Cardiac septum (tissue), 1 donor: ENCODE results near the gene ASPDH. TPM values are rescaled to one million over a fixed set of nuclear protein-coding genes. Genes with fewer than 3 reads are reported as not detected.

Experiments
- DNase-seq: peaks from one replicate; pipeline ENCODE4 v3.0.0-alpha.2; 2020; ENCODE audit warnings: low spot score
- intact Hi-C: fragments of 100-400 bp; cut with DNase I; formaldehyde crosslinking; loops from one replicate; pipeline ENCODE4 v1.14.0; 2022
- total RNA-seq: library from RNA; stranded (reverse); fragmentation: NEBNext Ultra II Directional; extraction: Animal tissue kit (Norgen Biotek cat#: 25700); gene quantifications from one replicate; pipeline ENCODE4 v1.2.1, GENCODE V29; 2021
- donor health status: DM: no; HTN: no; CAD: no.

The ASPDH gene
- total RNA-seq, 1 donor from 2014 or later: not detected

DNA sequence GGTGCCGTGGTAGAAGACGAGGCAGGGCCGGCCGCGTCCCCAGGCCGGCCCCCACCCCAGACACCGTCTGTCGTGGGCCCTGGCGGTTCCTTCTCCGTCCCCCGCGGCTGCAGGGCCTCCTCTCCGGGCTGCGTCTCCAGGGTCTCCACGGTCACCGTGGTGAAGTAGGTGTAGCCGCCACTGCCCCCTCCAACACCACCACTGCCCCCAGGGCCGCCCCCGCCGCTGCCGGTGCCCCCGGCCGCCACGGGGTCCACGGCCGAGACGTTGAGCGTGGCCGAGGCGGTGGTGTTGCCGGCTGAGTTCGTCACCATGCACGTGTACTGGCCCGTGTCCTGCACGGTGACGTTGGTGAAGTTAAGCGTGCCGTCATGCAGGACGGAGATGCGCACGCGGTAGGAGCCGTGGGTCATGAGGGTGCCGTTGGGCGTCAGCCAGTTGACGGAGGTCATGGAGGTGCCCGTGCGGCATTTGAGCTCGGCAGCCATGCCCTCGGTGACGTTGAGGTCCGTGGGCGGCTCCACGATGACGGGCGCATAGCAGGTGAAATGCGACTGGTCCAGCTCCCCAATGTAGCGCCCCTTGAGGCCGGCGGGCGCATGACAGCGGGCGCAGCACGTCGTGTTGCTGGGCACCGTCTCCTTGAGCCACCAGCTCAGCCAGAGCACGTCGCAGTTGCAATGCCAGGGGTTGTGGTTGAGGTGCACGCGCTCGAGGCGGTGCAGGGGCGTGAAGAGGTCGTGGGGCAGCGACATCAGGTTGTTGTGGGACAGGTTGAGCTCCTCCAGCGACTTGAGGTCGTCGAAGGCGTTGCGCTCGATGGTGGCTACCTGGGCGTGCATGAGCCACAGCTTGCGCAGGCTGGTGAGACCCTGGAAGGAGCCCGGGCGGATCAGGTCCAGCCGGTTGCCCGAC lies 4.6 kb upstream of the ASPDH start:
- DNase-seq: no peak
- intact Hi-C loops: no loop called here

DNA sequence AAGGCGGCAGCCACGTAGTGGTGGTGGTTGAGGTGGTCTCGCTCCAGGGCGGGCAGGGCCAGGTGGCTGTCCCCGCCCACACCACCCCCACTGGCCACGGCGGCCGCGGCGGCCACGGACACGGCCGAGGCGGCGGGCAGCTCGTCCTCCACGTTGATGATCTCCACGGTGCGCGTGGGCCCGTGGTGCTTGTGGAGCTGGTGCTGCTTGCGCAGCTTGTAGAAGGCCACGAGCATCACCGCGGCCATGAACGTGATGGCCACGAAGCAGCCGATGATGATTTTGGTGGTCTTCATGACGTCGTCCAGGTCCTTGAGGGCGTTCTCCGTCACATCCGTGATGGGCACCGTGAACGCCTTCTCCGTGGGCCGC lies 4.0 kb upstream of the ASPDH start:
- intact Hi-C loops: no loop called here
- DNase-seq: no peak

DNA sequence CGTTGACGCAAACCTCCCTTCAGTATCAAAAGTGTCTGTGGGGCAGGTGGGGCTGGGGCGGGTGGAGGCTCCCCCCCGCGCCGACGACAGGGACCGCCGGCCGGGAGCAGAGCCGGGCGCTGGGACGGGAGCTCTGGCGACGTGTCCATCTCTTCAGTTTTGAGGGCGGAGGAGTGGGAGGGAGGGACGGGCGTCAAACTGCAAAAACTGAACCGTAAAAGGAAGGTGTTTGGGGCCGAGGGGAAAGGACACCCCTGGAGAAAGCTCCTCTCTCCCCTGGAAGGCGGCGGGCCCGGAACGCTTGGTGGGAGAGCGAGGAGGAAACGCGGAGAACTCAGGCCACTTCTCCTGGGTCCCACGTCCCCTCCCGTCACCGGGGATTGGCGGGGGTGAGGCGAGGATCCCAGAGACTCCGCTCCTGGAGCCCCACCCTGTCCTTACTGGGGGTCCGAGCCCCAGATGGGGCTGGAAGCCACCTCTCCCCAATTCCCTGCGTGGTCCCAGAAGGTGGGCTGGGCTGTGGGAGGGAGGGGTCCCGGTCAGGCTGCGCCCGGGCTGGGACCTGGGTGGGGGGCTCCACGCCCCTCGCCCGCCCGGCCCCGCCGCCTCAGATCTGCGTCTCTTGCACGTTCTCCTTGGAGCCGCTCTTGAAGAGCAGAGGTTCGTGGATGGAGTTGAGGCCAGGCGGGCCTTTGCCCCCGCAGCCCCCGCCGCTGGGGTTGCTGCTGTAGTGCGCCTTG lies 3.4 kb upstream of the ASPDH start:
- intact Hi-C loops: no loop called here
- DNase-seq: no peak

DNA sequence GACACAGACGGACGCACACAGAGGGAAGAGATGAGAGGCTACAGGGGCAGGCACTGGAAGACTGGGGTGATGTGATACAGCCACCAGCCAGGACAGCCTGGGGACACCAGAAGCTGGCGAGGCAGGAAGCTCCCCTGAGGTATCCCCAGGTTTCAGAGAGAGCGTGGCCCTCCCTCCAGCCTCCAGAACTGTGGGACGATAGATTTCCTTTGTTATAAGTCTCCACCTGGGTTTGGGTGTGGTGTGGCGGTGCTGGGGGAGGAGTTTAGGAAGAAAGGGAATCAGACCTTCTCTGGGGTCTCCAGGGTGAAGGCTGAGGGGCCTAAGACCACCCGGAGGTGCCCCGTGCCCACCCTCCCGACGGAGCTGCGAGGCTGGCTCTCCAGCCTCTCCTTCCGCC lies 2.7 kb upstream of the ASPDH start:
- intact Hi-C loops: no loop called here
- DNase-seq: no peak

DNA sequence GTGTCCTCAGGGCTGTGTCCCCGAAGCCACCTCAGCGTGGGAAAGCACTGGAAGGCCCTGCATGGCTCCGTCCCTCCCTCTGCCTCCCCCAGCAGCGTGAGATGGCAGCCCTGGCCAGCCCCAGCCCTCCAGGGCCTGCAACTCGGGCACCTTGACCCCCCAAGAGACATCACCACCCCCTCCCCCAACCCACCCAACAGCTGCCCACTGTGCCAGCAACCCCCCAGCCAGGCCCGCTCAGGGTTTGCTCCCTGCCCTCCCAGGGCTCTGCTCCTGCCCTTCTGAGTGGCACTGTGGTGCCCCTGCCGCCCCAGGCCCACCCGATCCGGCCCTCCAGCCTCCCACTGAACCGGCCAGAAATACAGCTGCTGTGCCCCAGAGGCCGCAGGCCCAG lies 1.5 kb upstream of the ASPDH start:
- intact Hi-C loops: no loop called here
- no peak for DNase-seq

DNA sequence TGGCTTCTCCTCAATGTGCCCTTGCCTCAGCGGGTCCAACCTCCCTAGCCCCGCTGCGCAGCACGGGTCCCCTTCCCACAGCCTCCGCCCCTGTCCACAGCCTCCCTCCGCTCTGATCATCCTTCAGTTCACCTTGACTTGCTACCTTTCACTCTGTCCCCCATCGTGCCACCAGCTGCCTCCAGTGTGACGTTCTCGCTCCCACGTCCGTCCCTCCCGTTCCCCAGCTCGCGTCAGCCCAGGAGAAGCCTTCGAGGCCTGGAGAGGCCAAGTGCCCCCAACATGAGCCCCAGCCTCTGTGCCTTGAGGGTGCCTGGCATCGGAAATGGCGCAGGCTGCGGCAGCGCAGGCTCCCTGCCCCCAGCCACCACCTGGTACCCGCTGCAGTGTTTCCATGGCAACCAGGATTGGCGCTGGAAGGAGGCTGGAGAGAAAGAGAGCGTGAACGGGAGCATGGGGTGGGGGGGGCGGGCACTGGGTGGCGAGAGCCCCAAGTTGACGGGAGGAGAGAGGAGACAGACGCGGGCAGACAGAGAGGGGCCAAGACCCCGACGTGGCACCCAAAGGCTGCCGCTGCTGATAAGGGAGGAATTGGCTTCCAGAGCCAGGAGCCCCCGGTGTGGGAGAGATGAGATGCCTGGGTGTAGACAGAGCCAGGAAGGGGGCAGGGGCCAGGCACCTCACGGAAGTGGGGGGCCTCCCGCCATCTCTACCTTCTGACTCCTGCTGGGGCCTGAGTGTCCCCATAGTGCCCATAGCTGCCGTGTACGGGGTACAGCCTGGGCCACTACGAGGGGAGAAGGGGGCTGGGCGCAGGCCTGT lies 844 bp upstream of the ASPDH start:
- no peak for DNase-seq
- intact Hi-C loops: no loop called here

DNA sequence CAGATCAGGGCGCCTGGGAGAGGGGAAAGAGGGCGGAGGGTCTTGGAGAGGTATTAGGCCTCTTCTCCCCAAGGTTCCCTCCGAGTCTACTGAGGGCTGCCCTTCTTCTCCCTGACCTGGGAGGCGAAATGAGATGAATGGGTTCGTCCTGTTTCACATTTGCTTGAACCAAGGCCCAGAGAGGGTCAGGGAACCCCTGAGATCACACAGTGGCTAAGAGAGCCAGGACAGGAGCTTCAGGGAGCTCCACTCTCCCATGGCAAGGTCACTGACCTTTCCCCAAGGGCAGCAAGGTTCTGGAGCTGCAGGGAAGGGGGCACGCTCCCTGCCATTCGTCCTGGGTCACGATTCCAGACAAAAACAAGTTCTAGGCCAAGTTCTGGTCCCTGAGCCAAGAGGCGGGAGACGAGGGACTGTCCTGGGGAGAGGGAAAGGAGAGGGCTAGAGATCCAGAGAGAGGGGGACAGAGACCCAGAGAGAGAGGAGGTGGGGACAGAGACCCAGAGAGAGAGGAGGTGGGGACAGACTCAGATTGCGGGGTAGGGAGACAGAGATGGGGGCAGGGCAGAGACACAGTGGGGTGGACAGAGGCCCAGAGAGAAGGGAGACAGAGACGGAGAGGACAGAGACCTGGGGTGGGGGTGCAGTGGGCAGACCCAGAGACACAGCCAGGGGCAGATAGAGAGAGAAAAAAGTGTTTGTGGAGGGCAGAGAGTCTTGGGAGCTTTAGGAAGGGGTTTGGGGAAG lies 541 bp downstream of the ASPDH start:
- intact Hi-C loops: no loop called here
- no peak for DNase-seq

DNA sequence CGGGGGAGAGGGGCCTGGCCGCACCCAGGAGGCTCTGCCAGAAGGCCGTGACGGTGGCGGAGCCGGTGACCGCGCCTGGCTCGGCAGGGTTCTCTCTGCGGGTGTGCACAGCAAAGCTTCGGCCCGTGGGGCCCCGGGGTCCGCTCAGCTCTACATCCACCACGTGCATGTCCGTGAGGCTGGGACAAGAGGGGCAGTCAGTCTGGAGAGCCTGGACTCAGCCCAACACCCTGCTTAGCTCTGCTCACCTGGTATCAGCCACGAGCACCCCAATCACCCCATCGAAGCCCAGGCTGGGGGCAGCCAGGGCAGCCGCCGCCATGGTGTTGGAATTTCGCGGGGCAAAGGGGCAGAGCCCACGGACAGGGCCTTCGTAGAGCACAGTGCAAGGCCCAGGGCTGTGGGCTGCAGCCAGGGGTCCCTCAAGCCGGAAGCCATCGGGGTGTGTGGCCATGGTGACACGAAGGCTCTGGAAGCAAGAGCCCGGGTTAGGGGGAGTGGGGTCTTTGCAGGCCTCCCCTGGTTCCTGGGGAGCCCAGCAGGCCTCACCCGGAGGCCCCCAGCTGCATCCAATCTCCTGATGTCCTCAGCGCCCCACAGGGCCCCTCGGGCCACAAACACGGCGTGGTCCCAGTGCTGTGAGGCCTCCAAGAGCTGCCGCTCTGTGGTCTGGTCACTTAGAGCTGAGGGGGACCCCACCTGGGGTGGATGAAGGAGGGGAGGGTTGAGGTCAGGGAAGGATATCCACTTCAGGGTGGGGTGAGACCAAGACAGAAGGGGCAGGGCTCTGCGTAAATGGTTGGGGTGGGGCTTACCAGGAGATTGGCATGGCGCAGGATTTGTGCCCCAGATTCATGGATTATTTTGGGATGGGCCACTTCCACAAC lies 1.4 kb downstream of the ASPDH start:
- intact Hi-C loops: no loop called here
- DNase-seq: peak; percentile 74

DNA sequence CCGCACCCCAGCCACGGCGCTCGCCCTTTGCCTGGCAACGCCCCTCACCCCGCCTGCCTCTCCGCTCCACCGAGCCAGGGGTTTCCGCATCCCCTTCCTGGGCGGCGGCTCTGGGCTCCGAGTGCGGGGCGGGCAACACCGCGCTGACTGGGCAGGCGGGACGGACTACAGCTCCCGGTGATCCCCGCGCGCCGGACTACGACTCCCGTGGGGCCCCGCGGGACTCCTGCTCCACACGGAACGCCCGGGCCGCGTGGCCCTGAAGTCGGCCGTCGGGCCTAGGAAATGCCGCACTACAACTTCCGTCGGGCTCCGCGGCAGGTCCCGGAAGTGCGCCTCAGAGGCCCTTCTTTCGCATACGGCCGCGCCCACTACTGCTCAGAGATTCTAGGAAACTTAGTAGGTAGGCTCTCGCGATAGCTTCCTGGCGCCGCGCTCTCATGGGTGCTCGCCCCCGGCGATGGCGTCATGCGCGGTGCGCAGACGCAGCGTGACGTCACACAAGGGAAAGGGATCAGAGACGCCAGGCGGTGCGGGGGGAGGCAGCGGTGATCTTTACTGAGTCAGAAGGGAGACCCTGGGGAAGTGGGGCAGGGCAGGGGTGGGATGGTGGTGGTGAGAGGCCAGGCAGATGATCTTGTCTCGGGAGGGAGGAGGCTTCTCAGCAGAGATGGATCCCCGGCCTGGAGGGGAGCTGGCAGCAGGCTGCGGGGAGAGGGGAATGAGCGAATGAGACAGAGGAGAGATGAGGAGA lies 2.5 kb downstream of the ASPDH start, which contains the start of gene JOSD2:
Gene JOSD2, minus strand, starts transcription at position 123 of the 754 bp plus-strand sequence. CDS start 760 bp downstream, outside the sequence.
- peak; percentile 98 for DNase-seq
- intact Hi-C loops: loop anchor here (1.0 to 2.0 kb wide), 2 partner anchors 34 to 127 kb away; partner anchors contain the start of genes EMC10, GARIN5A and POLD1

DNA sequence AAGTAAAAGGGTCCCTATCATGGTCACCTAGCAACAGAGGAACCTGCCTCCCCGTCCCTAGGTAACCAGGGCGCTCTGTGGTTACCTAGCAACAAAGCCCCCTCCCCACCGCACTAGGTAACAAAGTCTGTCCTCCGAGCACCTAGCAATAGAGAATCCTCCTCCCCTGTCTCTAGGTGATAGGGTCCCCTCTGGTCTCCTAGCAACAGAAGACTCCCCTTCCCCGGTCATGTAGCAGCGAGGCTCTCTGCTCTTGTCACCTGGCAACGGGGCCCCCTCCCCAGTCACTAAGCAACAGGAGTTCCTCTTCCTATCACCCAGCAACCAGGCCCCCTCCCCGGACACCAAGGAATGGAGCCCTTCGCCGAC lies 3.0 kb downstream of the ASPDH start:
- intact Hi-C loops: loop anchor here (1.0 to 2.0 kb wide), 2 partner anchors 34 to 126 kb away; partner anchors contain the start of genes EMC10, GARIN5A and POLD1
- no peak for DNase-seq

DNA sequence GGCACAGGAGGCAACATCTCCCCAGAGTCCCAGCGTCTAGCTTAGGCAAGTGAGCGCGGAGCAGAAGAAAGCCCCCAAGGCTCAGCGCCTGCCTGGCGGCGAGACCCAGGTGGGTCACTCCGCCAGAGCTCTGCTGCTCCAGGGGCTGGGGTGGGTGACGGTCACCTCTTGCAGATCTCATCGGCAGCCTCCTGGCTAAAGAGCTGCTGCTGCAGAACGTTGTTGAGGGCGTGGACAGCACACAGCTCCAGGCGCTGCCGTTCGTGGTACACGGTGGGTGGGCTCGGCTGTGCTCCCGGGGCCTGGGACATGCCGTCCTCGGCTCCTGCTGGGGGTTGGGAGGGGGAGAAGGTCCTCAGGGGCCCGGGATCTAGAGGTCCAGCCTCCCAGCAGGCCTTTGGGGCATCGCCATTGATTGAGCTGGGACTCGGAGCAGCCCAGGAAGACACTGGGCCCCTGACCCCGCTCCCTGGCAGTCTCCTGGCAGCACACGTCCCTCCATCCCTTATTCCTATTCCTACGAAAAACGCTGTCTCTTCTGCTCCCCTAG lies 3.5 kb downstream of the ASPDH start:
- peak; percentile 69 for DNase-seq
- intact Hi-C loops: loop anchor here (2.0 kb wide), 1 partner anchor 33 kb away; the partner anchor contains the start of genes EMC10 and GARIN5A

DNA sequence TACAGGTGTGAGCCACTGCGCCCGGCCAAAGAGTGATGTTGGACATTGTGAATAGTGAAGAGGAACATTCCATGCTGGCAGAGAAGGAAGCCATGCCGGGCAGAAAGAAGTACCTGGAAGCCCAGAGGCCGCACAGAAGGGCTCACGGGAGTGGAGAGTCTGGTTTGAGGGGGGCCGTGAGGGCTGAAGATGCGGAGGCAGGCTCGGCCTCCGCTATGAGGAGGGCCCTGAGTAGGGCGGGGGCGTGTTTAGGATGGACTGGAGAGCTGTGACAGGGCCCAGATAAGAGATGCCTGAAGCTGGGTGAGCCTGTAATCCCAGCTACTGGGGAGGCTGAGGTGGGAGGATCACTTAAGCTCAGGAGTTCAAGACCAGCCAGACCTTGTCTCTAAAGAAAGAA lies 4.3 kb downstream of the ASPDH start:
- intact Hi-C loops: no loop called here

DNA sequence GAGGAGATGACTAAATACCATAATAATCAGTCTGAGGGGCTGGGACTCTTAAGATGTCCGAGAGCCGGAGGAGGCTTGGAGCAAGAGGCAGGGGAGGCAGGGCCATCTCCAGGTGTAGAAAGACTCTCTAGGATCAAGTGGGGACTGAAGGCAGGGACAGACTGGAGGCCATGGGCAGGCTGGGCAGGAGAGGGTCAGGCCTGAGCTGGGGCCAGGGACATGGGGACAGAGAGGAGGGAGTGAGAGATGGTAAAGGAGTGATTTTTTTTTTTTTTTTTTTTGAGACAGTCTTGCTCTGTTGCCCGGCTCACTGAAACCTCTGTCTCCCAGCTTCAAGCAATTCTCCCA lies 4.9 kb downstream of the ASPDH start:
- no peak for DNase-seq
- intact Hi-C loops: no loop called here

More for the DNA sequence above, 4.3 kb downstream of the ASPDH start:
- DNase-seq: no peak

DNA sequence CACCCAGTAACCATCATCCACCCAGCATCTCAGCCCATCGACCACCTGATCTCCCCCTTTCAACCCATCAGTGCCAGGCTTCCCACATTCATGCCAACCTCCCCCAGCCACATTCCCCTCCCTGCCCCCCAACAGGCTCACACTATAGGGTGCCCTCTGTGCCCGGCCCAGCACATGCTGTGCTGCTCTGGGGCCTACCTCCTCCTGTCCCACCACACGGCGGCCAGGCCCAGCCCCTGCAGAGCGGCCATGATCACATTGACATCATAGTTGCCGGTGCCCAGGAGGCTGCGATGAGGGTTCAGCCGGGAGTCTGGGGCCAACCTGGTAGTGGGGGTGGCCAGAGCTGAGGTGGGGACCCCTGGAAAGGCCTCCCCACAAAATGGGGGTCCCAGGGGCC lies 6.3 kb downstream of the ASPDH start:
- DNase-seq: no peak
- intact Hi-C loops: no loop called here

DNA sequence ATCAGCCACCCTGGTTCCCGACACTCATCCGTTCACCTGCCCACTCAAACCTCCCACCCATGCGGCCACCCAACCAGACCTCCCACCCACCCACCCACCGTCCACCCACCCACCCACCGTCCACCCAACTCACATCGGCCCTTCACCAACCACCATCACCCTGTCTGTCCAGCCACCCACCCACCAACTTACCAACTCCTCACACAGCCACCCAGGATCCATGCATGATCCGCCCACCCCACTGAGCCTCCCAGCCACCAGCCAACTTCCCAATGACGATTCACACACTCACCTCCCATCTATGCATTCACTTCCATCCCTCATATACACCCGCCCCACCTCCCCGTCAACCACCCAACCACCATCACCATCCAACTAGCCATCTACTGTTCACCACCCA lies 7.0 kb downstream of the ASPDH start:
- intact Hi-C loops: no loop called here
- no peak for DNase-seq

DNA sequence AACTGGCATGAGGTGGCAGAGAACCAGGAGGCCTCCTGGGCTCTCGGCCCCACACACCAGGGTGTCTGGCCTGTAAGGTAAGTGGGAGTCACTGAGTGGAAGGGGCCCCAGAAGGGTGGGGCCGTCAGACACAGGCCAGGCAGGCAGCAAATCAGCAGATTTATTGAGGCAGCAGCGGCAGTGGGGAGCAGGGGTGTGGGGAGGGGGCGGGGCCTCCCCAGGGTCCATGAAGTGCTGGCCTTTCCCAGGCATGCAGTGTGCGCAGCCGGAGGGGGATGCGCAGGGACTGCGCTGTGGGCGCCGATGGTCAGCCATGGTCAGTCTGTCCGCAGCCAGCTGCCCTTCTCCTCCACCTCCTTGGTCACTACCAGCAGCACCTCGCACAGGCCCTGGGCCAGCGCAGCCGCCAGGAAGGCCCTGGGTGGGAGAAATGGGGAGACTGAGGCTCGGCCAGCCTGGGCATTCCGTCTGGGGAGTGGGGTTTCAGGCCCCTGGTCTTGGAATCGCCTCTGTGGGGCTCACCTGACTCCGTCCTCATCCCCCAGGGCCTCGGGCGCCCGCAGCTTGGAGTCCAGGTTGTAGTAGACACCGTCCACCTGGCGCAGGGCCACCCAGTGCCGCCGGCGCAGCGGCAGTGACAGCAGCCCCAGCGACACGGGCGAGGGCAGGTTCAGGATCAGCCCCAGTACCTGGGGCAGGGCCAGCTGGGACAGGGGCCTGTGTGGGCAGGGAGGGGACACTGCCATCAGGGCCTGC lies 7.7 kb downstream of the ASPDH start:
- DNase-seq: no peak
- intact Hi-C loops: no loop called here
